T-cell (primary cell): ENCODE results near the gene CALY. TPM values are rescaled to one million over a fixed set of nuclear protein-coding genes. Genes with fewer than 3 reads are reported as not detected.

Experiments
- ATAC-seq, 4 experiments: fragments of 200-7000 bp in 3 of 4; fragments of 150-1000 bp in 1 of 4; cut with Tn5 transposase; replicated peaks in 1 of 4; 1 replicate in 3 of 4; 2 replicates in 1 of 4; pipeline ENCODE4 v1.10.0; 2021; ENCODE audit warnings: moderate library complexity in 3 of 4, mild to moderate bottlenecking in 2 of 4, moderate number of reproducible peaks in 1 of 4
- CTCF ChIA-PET, 2 donors: fragments of 300-600 bp; sonication (Branson Sonifier 250); formaldehyde crosslinking; loops; one replicate each; lab custom pipeline; 2022; ENCODE audit warnings: antibody characterized with exemption in 2 of 2; lab: Charles Lee
- POLR2A ChIA-PET, 2 donors: fragments of 300-600 bp; sonication (Branson Sonifier 250); formaldehyde crosslinking; loops; one replicate each; lab custom pipeline; 2022; ENCODE audit warnings: antibody characterized with exemption in 2 of 2; lab: Charles Lee
- DNase-seq, 35 experiments: peaks; one replicate each; pipeline versions ENCODE4 v3.0.0 to v3.0.0-alpha.2; 2013 to 2023
- H3K27ac ChIP-seq: one replicate; pipeline ENCODE4 v1.5.1; 2013; ENCODE audit warnings: low read length
- H3K27me3 ChIP-seq, 2 experiments: replicated peaks in 1 of 2; 1 replicate in 1 of 2; 2 replicates in 1 of 2; pipeline versions ENCODE4 v1.6.1 to v1.7.0; 2013; ENCODE audit warnings: low read length in 1 of 2, mixed read lengths in 1 of 2; ENCODE audit not compliant: control insufficient read depth in 2 of 2, insufficient read depth in 2 of 2; ENCODE audit errors: extremely low read depth in 1 of 2
- H3K36me3 ChIP-seq, 2 donors: 1 replicate in 1 of 2; 2 replicates in 1 of 2; pipeline versions ENCODE4 v1.6.1 to v1.7.0; 2013; ENCODE audit warnings: low read length in 1 of 2; ENCODE audit not compliant: control insufficient read depth in 2 of 2, insufficient read depth in 1 of 2; ENCODE audit errors: extremely low read depth in 1 of 2
- H3K4me1 ChIP-seq, 2 experiments: 1 replicate in 1 of 2; 2 replicates in 1 of 2; pipeline versions ENCODE4 v1.6.1 to v1.7.0; 2013; ENCODE audit warnings: low read length in 2 of 2, mixed read lengths in 1 of 2; ENCODE audit not compliant: insufficient read depth in 2 of 2, control insufficient read depth in 1 of 2; ENCODE audit errors: extremely low read depth in 1 of 2
- H3K4me3 ChIP-seq, 2 donors: 1 replicate in 1 of 2; 2 replicates in 1 of 2; pipeline versions ENCODE4 v1.5.1 to v1.7.0; 2013; ENCODE audit warnings: mild to moderate bottlenecking in 2 of 2, low read length in 1 of 2, moderate library complexity in 1 of 2; ENCODE audit not compliant: control insufficient read depth in 1 of 2; ENCODE audit errors: extremely low read depth in 1 of 2
- H3K9me3 ChIP-seq: 2 replicates; pipeline ENCODE4 v1.7.0; 2013
- H3K27ac Mint-ChIP-seq, 2 donors: one replicate each; pipeline ENCODE4 v1.8.0; 2020 to 2021; ENCODE audit warnings: mild to moderate bottlenecking in 2 of 2, mixed read lengths in 2 of 2
- H3K27me3 Mint-ChIP-seq, 2 donors: one replicate each; pipeline ENCODE4 v1.8.0; 2021 to 2022; ENCODE audit warnings: mixed read lengths in 2 of 2
- H3K36me3 Mint-ChIP-seq: one replicate; pipeline ENCODE4 v1.8.0; 2021; ENCODE audit warnings: mixed read lengths
- H3K4me1 Mint-ChIP-seq, 3 donors: one replicate each; pipeline ENCODE4 v1.8.0; 2020 to 2022; ENCODE audit warnings: mixed read lengths in 3 of 3, mild to moderate bottlenecking in 1 of 3
- H3K4me3 Mint-ChIP-seq, 3 donors: one replicate each; pipeline ENCODE4 v1.8.0; 2020 to 2022; ENCODE audit warnings: mild to moderate bottlenecking in 3 of 3, mixed read lengths in 3 of 3, moderate library complexity in 3 of 3
- H3K9me3 Mint-ChIP-seq, 3 donors: one replicate each; pipeline ENCODE4 v1.8.0; 2020 to 2022; ENCODE audit warnings: mixed read lengths in 3 of 3
- WGBS: methylation state at CpG from one replicate; pipeline ENCODE4 v1.1.5; 2013; ENCODE audit warnings: missing lambda C conversion rate; ENCODE audit not compliant: insufficient coverage; 5-methylcytosine and 5-hydroxymethylcytosine counted together
- total RNA-seq, 35 experiments: library from RNA in 6 of 35; stranded (reverse) in 6 of 35; fragments of 120-200 nt in 1 of 35; gene quantifications; one replicate each; pipeline versions ENCODE4 v1.2.1 to v1.2.4 and lab custom pipeline; 2013 to 2026

The CALY gene
- total RNA-seq, 5 donors from 2014 or later (not counting 1 experiment from before 2014, with no cell fraction given) = 0.68 to 5.1 (median 3.6) TPM

DNA sequence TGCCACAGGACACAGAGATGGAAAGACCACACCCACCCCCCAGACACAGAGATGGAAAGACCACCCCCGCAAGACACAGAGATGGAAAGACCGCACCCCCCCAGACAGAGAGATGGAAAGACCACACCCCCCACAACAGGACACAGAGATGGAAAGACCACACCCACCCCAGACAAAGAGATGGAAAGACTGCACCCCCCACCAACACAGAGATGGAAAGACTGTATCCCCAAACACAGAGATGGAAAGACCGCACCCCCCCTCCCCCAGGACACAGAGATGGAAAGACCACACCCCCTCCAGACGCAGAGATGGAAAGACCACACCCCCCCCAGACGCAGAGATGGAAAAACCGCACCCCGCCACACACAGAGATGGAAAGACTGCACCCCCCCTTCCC is 20.0 kb downstream of the CALY start:
- Histone ChIP-seq H3K27ac (no peak overlapping the region), H3K4me3 (no peak overlapping the region), H3K9me3 (no peaks in the 10 kb centered on the region), H3K27me3 (peaks cover 0 to 14% of the 10 kb centered on the region in 2 experiments), H3K36me3 (peaks cover 0 to 2% of the 10 kb centered on the region in 2 donors), H3K4me1 (peaks cover 0 to 12% of the 10 kb centered on the region in 2 experiments)
- Mint-ChIP-seq H3K9me3 (no peaks in the 10 kb centered on the region), H3K36me3 (peaks cover 6% of the 10 kb centered on the region), H3K4me3 (no peak overlapping the region), H3K27ac (no peak overlapping the region), H3K4me1 (peaks cover 7 to 18% (median 13%) of the 10 kb centered on the region in 3 donors), H3K27me3 (peaks cover 6 to 7% of the 10 kb centered on the region in 2 donors)
- DNase-seq (no peak), ATAC-seq (no peak)
- POLR2A ChIA-PET = no interaction called here
- CTCF ChIA-PET = no interaction called here
- no CpG with 5 or more reads among the region's 7 CpGs for WGBS

- Mint-ChIP-seq H3K36me3 (peaks cover 10% of the 10 kb centered on the region), H3K27me3 (peaks cover 6 to 7% of the 10 kb centered on the region in 2 donors), H3K27ac (no peak overlapping the region), H3K4me1 (peaks cover 7 to 18% (median 13%) of the 10 kb centered on the region in 3 donors), H3K9me3 (no peaks in the 10 kb centered on the region), H3K4me3 (no peak overlapping the region)
- no peaks in the 10 kb centered on the region for H3K9me3 ChIP-seq
- CTCF ChIA-PET = no interaction called here
- no peak overlapping the region for H3K4me3 ChIP-seq
- no peak for ATAC-seq
- H3K27ac ChIP-seq = no peak overlapping the region
- WGBS = 63% methylated on average over 2 of the region's 9 CpGs
- peaks cover 0 to 14% of the 10 kb centered on the region in 2 experiments for H3K27me3 ChIP-seq
- POLR2A ChIA-PET = interaction anchor here in 1 of 2 donors (0.6 kb wide), 1 partner anchor 38 kb away, joined by 3 read pairs; no protein-coding TSS in a partner anchor
- peaks cover 0 to 7% of the 10 kb centered on the region in 2 donors for H3K36me3 ChIP-seq
- peaks cover 0 to 12% of the 10 kb centered on the region in 2 experiments for H3K4me1 ChIP-seq
- no peak for DNase-seq
Measured at GRCh38 chr10:133316266-133316665, 20.4 kb downstream of the CALY start.

GRCh38 chr10:133315847-133316246 is 20.8 kb downstream of the CALY start:
- Histone ChIP-seq H3K27ac (no peak overlapping the region), H3K4me1 (peaks cover 0 to 12% of the 10 kb centered on the region in 2 experiments), H3K4me3 (no peak overlapping the region), H3K36me3 (peaks cover 3 to 8% of the 10 kb centered on the region in 2 donors), H3K27me3 (peaks cover 0 to 14% of the 10 kb centered on the region in 2 experiments), H3K9me3 (no peaks in the 10 kb centered on the region)
- ATAC-seq (no peak), DNase-seq (no peak)
- Mint-ChIP-seq H3K9me3 (no peaks in the 10 kb centered on the region), H3K27me3 (peaks cover 6 to 7% of the 10 kb centered on the region in 2 donors), H3K4me1 (peaks cover 7 to 18% (median 13%) of the 10 kb centered on the region in 3 donors), H3K4me3 (no peak overlapping the region), H3K36me3 (peaks cover 10% of the 10 kb centered on the region), H3K27ac (no peak overlapping the region)
- CTCF ChIA-PET = no interaction called here
- WGBS = 60% methylated on average over 5 of the region's 5 CpGs
- POLR2A ChIA-PET = interaction anchor here in 1 of 2 donors (0.6 to 1.1 kb wide), 2 partner anchors 8 to 39 kb away, joined by 3 read pairs; no protein-coding TSS in a partner anchor

GRCh38 chr10:133314911-133315310 is 21.8 kb downstream of the CALY start:
- peaks cover 0 to 14% of the 10 kb centered on the region in 2 experiments for H3K27me3 ChIP-seq
- no peak overlapping the region for H3K4me3 ChIP-seq
- peaks cover 6 to 7% of the 10 kb centered on the region in 2 donors for H3K27me3 Mint-ChIP-seq
- H3K4me1 Mint-ChIP-seq = peaks cover 7 to 18% (median 13%) of the 10 kb centered on the region in 3 donors
- peaks cover 3 to 17% of the 10 kb centered on the region in 2 donors for H3K36me3 ChIP-seq
- H3K4me3 Mint-ChIP-seq = no peak overlapping the region
- peaks cover 10% of the 10 kb centered on the region for H3K36me3 Mint-ChIP-seq
- H3K9me3 ChIP-seq = no peaks in the 10 kb centered on the region
- H3K27ac Mint-ChIP-seq = no peak overlapping the region
- H3K4me1 ChIP-seq = peaks cover 0 to 13% of the 10 kb centered on the region in 2 experiments
- DNase-seq (no peak), ATAC-seq (no peak)
- no peaks in the 10 kb centered on the region for H3K9me3 Mint-ChIP-seq
- CTCF ChIA-PET = interaction anchor here in 1 of 2 donors (1.1 kb wide), 1 partner anchor 17 kb away, joined by 3 read pairs; no protein-coding TSS in a partner anchor
- 92% methylated on average over 10 of the region's 12 CpGs for WGBS
- POLR2A ChIA-PET = interaction anchor here in 1 of 2 donors (1.1 kb wide), 1 partner anchor 9 kb away, joined by 3 read pairs; no protein-coding TSS in a partner anchor
- no peak overlapping the region for H3K27ac ChIP-seq

DNA sequence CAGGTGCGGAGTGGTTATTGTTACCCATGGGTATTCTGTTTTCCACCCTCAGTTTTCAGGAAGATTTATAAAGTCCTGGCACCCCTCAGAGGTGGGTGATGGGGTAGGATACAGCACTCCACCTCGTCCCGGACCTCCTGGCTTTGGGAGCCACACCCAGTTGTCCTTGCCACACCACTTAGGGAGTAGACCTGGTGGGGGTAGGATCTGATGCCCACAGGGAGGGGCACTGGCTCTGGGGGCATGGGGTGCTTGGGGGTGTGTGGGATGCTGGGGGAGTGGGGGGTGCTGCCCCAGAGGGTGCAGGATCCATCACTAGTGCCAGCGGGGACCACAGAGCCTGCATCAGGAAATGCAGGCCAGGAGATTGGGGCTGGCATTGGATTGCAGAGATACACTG is 23.5 kb downstream of the CALY start:
- Mint-ChIP-seq H3K4me3 (no peak overlapping the region), H3K36me3 (peaks cover 11% of the 10 kb centered on the region), H3K27me3 (no peaks in the 10 kb centered on the region), H3K27ac (no peak overlapping the region), H3K4me1 (peaks cover 4 to 12% (median 8%) of the 10 kb centered on the region in 3 donors), H3K9me3 (no peaks in the 10 kb centered on the region)
- Histone ChIP-seq H3K36me3 (peaks cover 3 to 22% of the 10 kb centered on the region in 2 donors), H3K27me3 (no peaks in the 10 kb centered on the region), H3K9me3 (no peaks in the 10 kb centered on the region), H3K4me3 (no peak overlapping the region), H3K4me1 (peaks cover 0 to 12% of the 10 kb centered on the region in 2 experiments), H3K27ac (no peak overlapping the region)
- POLR2A ChIA-PET = no interaction called here
- DNase-seq (no peak), ATAC-seq (no peak)
- CTCF ChIA-PET = no interaction called here
- WGBS = 100% methylated on average over 2 of the region's 4 CpGs

- ATAC-seq (no peak), DNase-seq (no peak)
- CTCF ChIA-PET = interaction anchor here in 1 of 2 donors (0.7 kb wide), 1 partner anchor 15 kb away, joined by 3 read pairs; no protein-coding TSS in a partner anchor
- H3K9me3 Mint-ChIP-seq = no peaks in the 10 kb centered on the region
- Histone ChIP-seq H3K9me3 (no peaks in the 10 kb centered on the region), H3K27ac (no peak overlapping the region), H3K4me1 (peaks cover 0 to 17% of the 10 kb centered on the region in 2 experiments), H3K27me3 (no peaks in the 10 kb centered on the region), H3K36me3 (peaks cover 3 to 22% of the 10 kb centered on the region in 2 donors), H3K4me3 (no peak overlapping the region)
- H3K4me3 Mint-ChIP-seq = no peak overlapping the region
- H3K27me3 Mint-ChIP-seq = no peaks in the 10 kb centered on the region
- no peak overlapping the region for H3K27ac Mint-ChIP-seq
- 94% methylated on average over 6 of the region's 9 CpGs for WGBS
- peaks cover 6 to 16% (median 12%) of the 10 kb centered on the region in 3 donors for H3K4me1 Mint-ChIP-seq
- H3K36me3 Mint-ChIP-seq = peaks cover 15% of the 10 kb centered on the region
- POLR2A ChIA-PET = no interaction called here
Measured at GRCh38 chr10:133312769-133313145, 23.9 kb downstream of the CALY start.
